Hepatocyte (in vitro differentiated cells): Measurements from ENCODE around the gene CCDC136. TPM values are rescaled to one million over a fixed set of nuclear protein-coding genes. Genes with fewer than 3 reads are reported as not detected.

Experiments used
- DNase-seq: peaks from one replicate; pipeline ENCODE4 v3.0.0-alpha.2; 2016; ENCODE audit warnings: low spot score
- H2AFZ ChIP-seq: fragments of 200-600 bp; sonication (generic); 2 replicates; pipeline ENCODE4 v1.6.0; 2016; ENCODE audit warnings: antibody characterized with exemption, mild to moderate bottlenecking
- H3K27ac ChIP-seq: fragments of 200-600 bp; sonication (generic); 2 replicates; pipeline ENCODE4 v1.5.1; 2016; ENCODE audit warnings: mild to moderate bottlenecking
- H3K27me3 ChIP-seq: fragments of 200-600 bp; sonication (generic); 2 replicates; pipeline ENCODE4 v1.6.1; 2016
- H3K36me3 ChIP-seq: fragments of 200-600 bp; sonication (generic); replicated peaks from 2 replicates; pipeline ENCODE4 v1.5.1; 2016; ENCODE audit warnings: low read depth; ENCODE audit not compliant: insufficient read depth
- H3K4me1 ChIP-seq: fragments of 200-600 bp; sonication (generic); 2 replicates; pipeline ENCODE4 v1.5.1; 2016; ENCODE audit warnings: mild to moderate bottlenecking, moderate library complexity; ENCODE audit not compliant: insufficient read depth
- H3K4me2 ChIP-seq: fragments of 200-600 bp; sonication (generic); 2 replicates; pipeline ENCODE4 v1.6.0; 2016
- H3K4me3 ChIP-seq: fragments of 200-600 bp; sonication (generic); 2 replicates; pipeline ENCODE4 v1.5.1; 2016; ENCODE audit warnings: mild to moderate bottlenecking
- H3K79me2 ChIP-seq: fragments of 200-600 bp; sonication (generic); 2 replicates; pipeline ENCODE4 v1.6.0; 2017; ENCODE audit warnings: mild to moderate bottlenecking
- H3K9me2 ChIP-seq: fragments of 200-600 bp; sonication (generic); replicated peaks from 2 replicates; pipeline ENCODE4 v1.6.0; 2017; ENCODE audit warnings: mild to moderate bottlenecking; ENCODE audit not compliant: insufficient read depth
- H3K9me3 ChIP-seq: fragments of 200-600 bp; sonication (generic); 2 replicates; pipeline ENCODE4 v1.5.1; 2016; ENCODE audit warnings: low read depth, mild to moderate bottlenecking
- H4K20me1 ChIP-seq: fragments of 200-600 bp; sonication (generic); 2 replicates; pipeline ENCODE4 v1.6.0; 2016; ENCODE audit warnings: mild to moderate bottlenecking; ENCODE audit not compliant: insufficient read depth, poor library complexity, severe bottlenecking
- EZH2 ChIP-seq: fragments of 200-600 bp; sonication (generic); IDR thresholded peaks from 2 replicates; pipeline ENCODE4 v1.6.1; 2016; ENCODE audit warnings: antibody characterized with exemption, mild to moderate bottlenecking, borderline replicate concordance
- EZH2phosphoT487 ChIP-seq: fragments of 200-600 bp; sonication (generic); IDR thresholded peaks from one replicate; pipeline ENCODE4 v1.6.1; 2018; ENCODE audit warnings: antibody characterized with exemption, mild to moderate bottlenecking, low read depth, moderate library complexity; ENCODE audit not compliant: unreplicated experiment, severe bottlenecking
- WGBS: methylation state at CpG from one replicate; pipeline ENCODE4 v1.1.6; 2016; ENCODE audit warnings: low lambda C conversion rate; ENCODE audit errors: missing lambda C conversion rate; 5-methylcytosine and 5-hydroxymethylcytosine counted together
- polyA plus RNA-seq: library from polyadenylated mRNA; unstranded; fragments of >200 nt; fragmentation: Nextera tagmentation; extraction: Ambion mirVana; gene quantifications from 2 replicates; pipeline ENCODE4 v1.2.1, GENCODE V29; 2016
- total RNA-seq: library from RNA; depleted of rRNA; stranded (reverse); fragments of >200 nt; gene quantifications from 2 replicates; pipeline ENCODE4 v1.2.3, GENCODE V29; 2014
- TF ChIP-seq, protein P1 (sequence below): fragments of 200-600 bp; sonication (generic); IDR thresholded peaks from 2 replicates; pipeline ENCODE4 v1.5.1; 2016; ENCODE audit warnings: antibody characterized with exemption, mild to moderate bottlenecking; ENCODE audit not compliant: poor library complexity

Gene CCDC136
- total and polyA plus RNA-seq, 2 experiments from 2014 or later, result 3.8 to 5.6 TPM

GRCh38 chr7:128840326-128841170, 48.8 kb downstream of the CCDC136 start:
- Histone ChIP-seq H3K4me2 (no peak overlapping the region), H2AFZ (no peak overlapping the region), H3K4me3 (no peak overlapping the region), H3K4me1 (no peaks in the 10 kb centered on the region), H4K20me1 (no peaks in the 10 kb centered on the region), H3K79me2 (no peaks in the 10 kb centered on the region), H3K9me3 (no peaks in the 10 kb centered on the region), H3K27me3 (no peaks in the 10 kb centered on the region), H3K36me3 (no peaks in the 10 kb centered on the region), H3K9me2 (no peaks in the 10 kb centered on the region), H3K27ac (no peak overlapping the region)
- WGBS, result 96% methylated on average over 21 of the region's 23 CpGs
- TF ChIP-seq EZH2phosphoT487 (no peak), EZH2 (no peak)
- TF ChIP-seq, protein P1, sequence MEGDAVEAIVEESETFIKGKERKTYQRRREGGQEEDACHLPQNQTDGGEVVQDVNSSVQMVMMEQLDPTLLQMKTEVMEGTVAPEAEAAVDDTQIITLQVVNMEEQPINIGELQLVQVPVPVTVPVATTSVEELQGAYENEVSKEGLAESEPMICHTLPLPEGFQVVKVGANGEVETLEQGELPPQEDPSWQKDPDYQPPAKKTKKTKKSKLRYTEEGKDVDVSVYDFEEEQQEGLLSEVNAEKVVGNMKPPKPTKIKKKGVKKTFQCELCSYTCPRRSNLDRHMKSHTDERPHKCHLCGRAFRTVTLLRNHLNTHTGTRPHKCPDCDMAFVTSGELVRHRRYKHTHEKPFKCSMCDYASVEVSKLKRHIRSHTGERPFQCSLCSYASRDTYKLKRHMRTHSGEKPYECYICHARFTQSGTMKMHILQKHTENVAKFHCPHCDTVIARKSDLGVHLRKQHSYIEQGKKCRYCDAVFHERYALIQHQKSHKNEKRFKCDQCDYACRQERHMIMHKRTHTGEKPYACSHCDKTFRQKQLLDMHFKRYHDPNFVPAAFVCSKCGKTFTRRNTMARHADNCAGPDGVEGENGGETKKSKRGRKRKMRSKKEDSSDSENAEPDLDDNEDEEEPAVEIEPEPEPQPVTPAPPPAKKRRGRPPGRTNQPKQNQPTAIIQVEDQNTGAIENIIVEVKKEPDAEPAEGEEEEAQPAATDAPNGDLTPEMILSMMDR, result no peak
- DNase-seq, result no peak

GRCh38 chr7:128841171-128841690, 49.5 kb downstream of the CCDC136 start:
- no peak for TF ChIP-seq EZH2phosphoT487
- no peak for TF ChIP-seq EZH2
- TF ChIP-seq, protein P1, result no peak
- Histone ChIP-seq H3K79me2 (no peaks in the 10 kb centered on the region), H3K27ac (no peak overlapping the region), H3K9me3 (no peaks in the 10 kb centered on the region), H3K27me3 (no peaks in the 10 kb centered on the region), H3K4me2 (no peak overlapping the region), H3K9me2 (no peaks in the 10 kb centered on the region), H3K36me3 (no peaks in the 10 kb centered on the region), H3K4me3 (no peak overlapping the region), H4K20me1 (no peaks in the 10 kb centered on the region), H2AFZ (no peak overlapping the region), H3K4me1 (no peaks in the 10 kb centered on the region)
- no peak for DNase-seq
- 92% methylated on average over 17 of the region's 17 CpGs for WGBS

- Histone ChIP-seq H3K27me3 (no peaks in the 10 kb centered on the region), H3K27ac (no peak overlapping the region), H4K20me1 (no peaks in the 10 kb centered on the region), H3K36me3 (no peaks in the 10 kb centered on the region), H3K4me2 (no peak overlapping the region), H3K4me1 (no peaks in the 10 kb centered on the region), H2AFZ (no peak overlapping the region), H3K9me3 (no peaks in the 10 kb centered on the region), H3K9me2 (no peaks in the 10 kb centered on the region), H3K79me2 (no peaks in the 10 kb centered on the region), H3K4me3 (no peak overlapping the region)
- TF ChIP-seq EZH2, result no peak
- TF ChIP-seq, protein P1, result peak; percentile 61
- WGBS, result 78% methylated on average over 22 of the region's 35 CpGs
- no peak for DNase-seq
These were observed 50.3 kb downstream of the CCDC136 start for GRCh38 chr7:128841921-128842673.
